HepG2 (cell line): Measurements from ENCODE around the gene ASCL3. TPM values are rescaled to one million over a fixed set of nuclear protein-coding genes. Genes with fewer than 3 reads are reported as not detected.

ENCODE experiments used
- ARID5B ChIP-seq: IDR thresholded peaks from 2 replicates; pipeline ENCODE4 v1.4.0; 2020; ENCODE audit warnings: mild to moderate bottlenecking, missing genetic modification reagents
- GABPA ChIP-seq, 2 experiments: IDR thresholded peaks; 2 replicates each; pipeline ENCODE4 v1.6.1; 2011 to 2016; ENCODE audit warnings: low read depth in 2 of 2, low read length in 1 of 2, missing biosample characterization in 1 of 2, missing genetic modification characterization in 1 of 2
- KDM5B ChIP-seq: sonication (generic); formaldehyde crosslinking; IDR thresholded peaks from 2 replicates; pipeline ENCODE4 v1.4.0; 2020; ENCODE audit warnings: missing genetic modification reagents, mild to moderate bottlenecking, borderline replicate concordance
- KLF16 ChIP-seq, 2 experiments: sonication (generic) in 1 of 2; formaldehyde crosslinking in 1 of 2; IDR thresholded peaks; 2 replicates each; pipeline versions ENCODE4 v1.6.1 to v1.8.0; 2016 to 2023; ENCODE audit warnings: missing genetic modification reagents in 2 of 2, missing compliant biosample characterization in 1 of 2
- NKX3-1 ChIP-seq: sonication (generic); formaldehyde crosslinking; IDR thresholded peaks from 2 replicates; pipeline ENCODE4 v1.5.0; 2020; ENCODE audit warnings: missing genetic modification reagents
- PITX1 ChIP-seq: sonication (generic); formaldehyde crosslinking; IDR thresholded peaks from 2 replicates; pipeline ENCODE4 v1.5.1; 2020; ENCODE audit warnings: mild to moderate bottlenecking, missing genetic modification reagents
- SP2 ChIP-seq: sonication (generic); formaldehyde crosslinking; IDR thresholded peaks from 2 replicates; pipeline ENCODE4 v1.5.1; 2020; ENCODE audit warnings: mild to moderate bottlenecking, missing genetic modification reagents
- TFAP4 ChIP-seq: sonication (generic); IDR thresholded peaks from 2 replicates; pipeline ENCODE4 v1.6.1; 2016; ENCODE audit warnings: low read depth, borderline replicate concordance
- ZFP82 ChIP-seq: sonication (generic); formaldehyde crosslinking; IDR thresholded peaks from 2 replicates; pipeline ENCODE4 v1.5.1; 2020; ENCODE audit warnings: mild to moderate bottlenecking, missing genetic modification reagents, borderline replicate concordance
- ZFP90 ChIP-seq: sonication (generic); formaldehyde crosslinking; IDR thresholded peaks from 2 replicates; pipeline ENCODE4 v1.8.0; 2022; ENCODE audit warnings: missing genetic modification reagents, mild to moderate bottlenecking, inconsistent platforms, borderline replicate concordance
- ZFY ChIP-seq: sonication (generic); formaldehyde crosslinking; IDR thresholded peaks from 2 replicates; pipeline ENCODE4 v1.4.0; 2020; ENCODE audit warnings: missing genetic modification reagents
- ZKSCAN5 ChIP-seq: sonication (generic); formaldehyde crosslinking; IDR thresholded peaks from 2 replicates; pipeline ENCODE4 v1.5.1; 2020; ENCODE audit warnings: mild to moderate bottlenecking, missing genetic modification reagents
- ZNF138 ChIP-seq: sonication (generic); formaldehyde crosslinking; IDR thresholded peaks from 2 replicates; pipeline ENCODE4 v1.5.0; 2020; ENCODE audit warnings: mild to moderate bottlenecking, low read depth, missing genetic modification reagents
- ZNF704 ChIP-seq: sonication (generic); formaldehyde crosslinking; IDR thresholded peaks from 2 replicates; pipeline ENCODE4 v1.8.1; 2023; ENCODE audit warnings: mild to moderate bottlenecking, inconsistent platforms, moderate library complexity, missing genetic modification reagents, borderline replicate concordance
- ZNF770 ChIP-seq: sonication (generic); formaldehyde crosslinking; IDR thresholded peaks from 2 replicates; pipeline ENCODE4 v1.5.0; 2020; ENCODE audit warnings: mild to moderate bottlenecking, missing genetic modification reagents
- polyA plus RNA-seq, 8 experiments: library from polyadenylated mRNA; depleted of rRNA in 3 of 8; stranded (reverse) in 7 of 8; unstranded in 1 of 8; fragments of >200 nt; fragmentation: Illumina TruSeq in 4 of 8; extraction: Trizol in 4 of 8; gene quantifications; 2 replicates each; pipeline versions ENCODE4 v1.2.1 to v1.2.3, GENCODE V29; 2011 to 2016; ENCODE audit warnings: low read depth in 4 of 8, missing spikeins in 1 of 8, mixed read lengths in 1 of 8; ENCODE audit not compliant: insufficient read depth in 1 of 8
- total RNA-seq, 5 experiments: library from RNA; depleted of rRNA; stranded (reverse); fragments of >200 nt; fragmentation: Illumina TruSeq; extraction: Trizol; gene quantifications; 2 replicates each; pipeline ENCODE4 v1.2.3, GENCODE V29; 2016; ENCODE audit warnings: low read depth in 1 of 5
- TF ChIP-seq, protein P1 (sequence below): sonication (generic); formaldehyde crosslinking; IDR thresholded peaks from 2 replicates; pipeline ENCODE4 v1.5.0; 2020; ENCODE audit warnings: missing genetic modification reagents

Gene ASCL3
- total and polyA plus RNA-seq, 2 of the 13 experiments (the other 11 are each of a cell fraction or from before 2014, with no cell fraction given) = not detected

- peak; percentile 87 for TF ChIP-seq KDM5B (CRISPR knock-in tag)
- TF ChIP-seq, protein P1, sequence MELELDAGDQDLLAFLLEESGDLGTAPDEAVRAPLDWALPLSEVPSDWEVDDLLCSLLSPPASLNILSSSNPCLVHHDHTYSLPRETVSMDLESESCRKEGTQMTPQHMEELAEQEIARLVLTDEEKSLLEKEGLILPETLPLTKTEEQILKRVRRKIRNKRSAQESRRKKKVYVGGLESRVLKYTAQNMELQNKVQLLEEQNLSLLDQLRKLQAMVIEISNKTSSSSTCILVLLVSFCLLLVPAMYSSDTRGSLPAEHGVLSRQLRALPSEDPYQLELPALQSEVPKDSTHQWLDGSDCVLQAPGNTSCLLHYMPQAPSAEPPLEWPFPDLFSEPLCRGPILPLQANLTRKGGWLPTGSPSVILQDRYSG (CRISPR knock-in tag) = no peak
- TF ChIP-seq ZKSCAN5 (CRISPR knock-in tag) = no peak
- 0 out of 2 replicates have a peak, but pooled peaks have one; percentile 31 for TF ChIP-seq ZNF704 (CRISPR knock-in tag)
- TF ChIP-seq ZFP82 = 0 out of 2 replicates have a peak, but pooled peaks have one; percentile 43
- peak; percentile 70; the same call in 1 of the 2 replicates for TF ChIP-seq TFAP4
- no peak for TF ChIP-seq SP2 (CRISPR knock-in tag)
- 0 out of 2 replicates have a peak, but pooled peaks have one; percentile 74 for TF ChIP-seq ZNF138
- TF ChIP-seq NKX3-1 (CRISPR knock-in tag) = peak; percentile 32; the same call in 1 of the 2 replicates
- TF ChIP-seq ARID5B (CRISPR knock-in tag) = peak; percentile 36; the same call in 1 of the 2 replicates
- peak; percentile 95 for TF ChIP-seq ZFY (CRISPR knock-in tag)
- no peak for TF ChIP-seq ZNF770 (CRISPR knock-in tag)
- 0 out of 2 replicates have a peak, but pooled peaks have one; percentile 38 for TF ChIP-seq ZFP90 (CRISPR knock-in tag)
- TF ChIP-seq PITX1 (CRISPR knock-in tag) = peak; percentile 32; the same call in 1 of the 2 replicates
- TF ChIP-seq GABPA (IDR thresholded peaks at IDR 0.05; ENCODE audit: low read depth, low read length) = no peak
- 0 out of 2 replicates have a peak, but pooled peaks have one; percentile 26 for TF ChIP-seq GABPA (CRISPR knock-in tag; IDR thresholded peaks at IDR 0.05; ENCODE audit: low read depth)
- TF ChIP-seq KLF16 (CRISPR knock-in tag; IDR thresholded peaks at IDR 0.05) = peak in 1 of 2 experiments; percentile 53; a peak in 1 of 4 replicates
These were observed 31.6 kb downstream of the ASCL3 start, which contains the start of gene AKIP1 (continued) for GRCh38 chr11:8911029-8911823.
